Measurements from ENCODE around the gene RAG1. TPM values are rescaled to one million over a fixed set of nuclear protein-coding genes. Genes with fewer than 3 reads are reported as not detected.

The RAG1 gene
- total RNA-seq (2022) = 0.14 and 0.23 TPM in 2 replicates
- Bru-seq, nascent RNA = percentile 17 among the genes with signal in this experiment
- percentile 26 among the genes with signal in this experiment for BruChase-seq, experiment 1, labeled RNA remaining after a 2-hour chase
- percentile 38 among the genes with signal in this experiment for BruChase-seq, experiment 2, labeled RNA remaining after a 6-hour chase
- long read RNA-seq = 0 reads

GRCh38 chr11:36567694-36568093, at the start of gene RAG1:
Gene RAG1 (plus strand): TSS chr11:36568007. CDS start chr11:36573305, 5,298 bp downstream.
- H3K36me3 ChIP-seq (ENCODE audit: control insufficient read depth, insufficient read depth, low read length) = no peaks in the 10 kb centered on the region
- intact Hi-C loops (cut with micrococcal nuclease; ENCODE audit: unreplicated experiment) = no loop called here
- POLR2A ChIA-PET = no interaction called here
- Mint-ChIP-seq H3K9me3 (ENCODE audit: unreplicated experiment) (no peaks in the 10 kb centered on the region), H3K36me3 (ENCODE audit: insufficient read depth, unreplicated experiment) (no peaks in the 10 kb centered on the region), H3K27ac (ENCODE audit: unreplicated experiment) (no peak within 1 kb of the TSS), H3K27me3 (ENCODE audit: insufficient read depth, unreplicated experiment) (peaks cover 13% of the 10 kb centered on the region), H3K4me1 (ENCODE audit: low read depth, unreplicated experiment) (no peaks in the 10 kb centered on the region), H3K4me3 (ENCODE audit: unreplicated experiment) (no peak within 1 kb of the TSS)
- no peak within 1 kb of the TSS for H3K4me3 ChIP-seq (ENCODE audit: low read depth, low read length)
- TF ChIP-seq CTCF (IDR thresholded peaks at IDR 0.05; ENCODE audit: insufficient read depth in 1 of 2, low read depth in 1 of 2, low read length in 1 of 2, severe bottlenecking in 1 of 2, unreplicated experiment in 1 of 2) = no peak
- DNase-seq = no peak
- H3K9me3 ChIP-seq = no peaks in the 10 kb centered on the region
- H3K27me3 ChIP-seq (replicated peaks; ENCODE audit: control insufficient read depth, insufficient read depth, low read length) = no peaks in the 10 kb centered on the region; the same call in 1 of the 2 replicates
- no peaks in the 10 kb centered on the region for H3K4me1 ChIP-seq
- no TSS peak for BruUV-seq (replicated peaks)
- CTCF ChIA-PET = no interaction called here

GRCh38 chr11:36530840-36531239, 37.0 kb upstream of the RAG1 start:
- no TSS peak for BruUV-seq (replicated peaks)
- intact Hi-C loops (cut with micrococcal nuclease; ENCODE audit: unreplicated experiment) = loop anchor here (5.0 kb wide), 1 partner anchor 281 kb away; no protein-coding TSS in a partner anchor
- no peaks in the 10 kb centered on the region for H3K27me3 ChIP-seq (replicated peaks; ENCODE audit: control insufficient read depth, insufficient read depth, low read length)
- no peak for TF ChIP-seq CTCF (IDR thresholded peaks at IDR 0.05; ENCODE audit: insufficient read depth in 1 of 2, low read depth in 1 of 2, low read length in 1 of 2, severe bottlenecking in 1 of 2, unreplicated experiment in 1 of 2)
- POLR2A ChIA-PET = no interaction called here
- Mint-ChIP-seq H3K36me3 (ENCODE audit: insufficient read depth, unreplicated experiment) (no peaks in the 10 kb centered on the region), H3K27me3 (ENCODE audit: insufficient read depth, unreplicated experiment) (peaks cover 3% of the 10 kb centered on the region), H3K4me3 (ENCODE audit: unreplicated experiment) (no peak overlapping the region), H3K4me1 (ENCODE audit: low read depth, unreplicated experiment) (no peaks in the 10 kb centered on the region), H3K27ac (ENCODE audit: unreplicated experiment) (no peak overlapping the region), H3K9me3 (ENCODE audit: unreplicated experiment) (peaks cover 14% of the 10 kb centered on the region)
- H3K4me3 ChIP-seq (ENCODE audit: low read depth, low read length) = no peak overlapping the region
- no peaks in the 10 kb centered on the region for H3K36me3 ChIP-seq (ENCODE audit: control insufficient read depth, insufficient read depth, low read length)
- CTCF ChIA-PET = interaction anchor here (0.7 kb wide), 1 partner anchor 33 kb away, joined by 3 read pairs; no protein-coding TSS in a partner anchor
- no peak for DNase-seq
- no peaks in the 10 kb centered on the region for H3K9me3 ChIP-seq
- H3K4me1 ChIP-seq = no peaks in the 10 kb centered on the region

GRCh38 chr11:36532941-36533601, 34.7 kb upstream of the RAG1 start:
- Histone ChIP-seq H3K4me1 (no peaks in the 10 kb centered on the region), H3K27me3 (replicated peaks; ENCODE audit: control insufficient read depth, insufficient read depth, low read length) (no peaks in the 10 kb centered on the region), H3K36me3 (ENCODE audit: control insufficient read depth, insufficient read depth, low read length) (no peaks in the 10 kb centered on the region), H3K9me3 (no peaks in the 10 kb centered on the region), H3K4me3 (ENCODE audit: low read depth, low read length) (no peak overlapping the region)
- Mint-ChIP-seq H3K36me3 (ENCODE audit: insufficient read depth, unreplicated experiment) (no peaks in the 10 kb centered on the region), H3K27me3 (ENCODE audit: insufficient read depth, unreplicated experiment) (peaks cover 3% of the 10 kb centered on the region), H3K4me1 (ENCODE audit: low read depth, unreplicated experiment) (no peaks in the 10 kb centered on the region), H3K9me3 (ENCODE audit: unreplicated experiment) (peaks cover 9% of the 10 kb centered on the region), H3K27ac (ENCODE audit: unreplicated experiment) (no peak overlapping the region), H3K4me3 (ENCODE audit: unreplicated experiment) (no peak overlapping the region)
- no peak for TF ChIP-seq CTCF (IDR thresholded peaks at IDR 0.05; ENCODE audit: insufficient read depth in 1 of 2, low read depth in 1 of 2, low read length in 1 of 2, severe bottlenecking in 1 of 2, unreplicated experiment in 1 of 2)
- intact Hi-C loops (cut with micrococcal nuclease; ENCODE audit: unreplicated experiment) = loop anchor here (5.0 kb wide), 1 partner anchor 279 kb away; no protein-coding TSS in a partner anchor
- CTCF ChIA-PET = no interaction called here
- DNase-seq = no peak
- POLR2A ChIA-PET = no interaction called here
- BruUV-seq (replicated peaks) = no TSS peak
